HG02885 (cell line): Measurements from ENCODE around the gene KDR.

Experiments
- ATAC-seq: cut with Tn5 transposase; IDR thresholded peaks from one replicate; pipeline ENCODE4 v1.9.1; 2021; ENCODE audit warnings: mild to moderate bottlenecking; ENCODE audit not compliant: unreplicated experiment, poor library complexity

KDR gene

GRCh38 chr4:55082756-55083155 is 42.6 kb downstream of the KDR start:
- ATAC-seq: no peak

- no peak for ATAC-seq
Observed at GRCh38 chr4:55080174-55080865, 45.1 kb downstream of the KDR start.

DNA sequence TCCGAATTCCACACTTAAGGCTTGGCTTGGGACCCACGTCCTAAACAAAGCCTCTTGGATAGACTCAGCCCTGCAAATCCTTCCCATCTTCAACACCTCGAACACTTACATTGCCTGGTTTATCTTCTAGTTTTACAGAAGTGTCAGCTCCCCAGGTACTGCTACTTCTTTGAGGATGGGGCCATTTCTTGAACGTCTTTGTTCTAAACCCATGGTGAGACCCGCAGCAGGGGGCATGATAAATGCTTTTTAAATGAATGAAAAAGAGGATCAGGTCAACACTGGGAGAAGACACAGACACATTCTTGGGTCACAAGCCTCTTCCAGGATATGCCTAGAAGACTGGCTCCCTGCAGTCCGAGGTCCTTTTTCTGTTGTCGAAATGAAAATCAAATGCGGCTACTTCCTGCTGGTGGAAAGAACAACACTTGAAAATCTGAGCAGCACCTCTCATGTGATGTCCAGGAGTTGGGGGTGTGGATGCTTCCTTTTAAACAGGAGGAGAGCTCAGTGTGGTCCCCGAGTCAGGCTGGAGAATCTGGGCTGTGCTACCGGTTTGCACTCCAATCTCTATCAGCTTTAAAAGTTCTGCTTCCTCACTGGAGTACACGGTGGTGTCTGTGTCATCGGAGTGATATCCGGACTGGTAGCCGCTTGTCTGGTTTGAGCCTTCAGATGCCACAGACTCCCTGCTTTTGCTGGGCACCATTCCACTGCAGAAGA is 45.8 kb downstream of the KDR start:
- no peak for ATAC-seq

DNA sequence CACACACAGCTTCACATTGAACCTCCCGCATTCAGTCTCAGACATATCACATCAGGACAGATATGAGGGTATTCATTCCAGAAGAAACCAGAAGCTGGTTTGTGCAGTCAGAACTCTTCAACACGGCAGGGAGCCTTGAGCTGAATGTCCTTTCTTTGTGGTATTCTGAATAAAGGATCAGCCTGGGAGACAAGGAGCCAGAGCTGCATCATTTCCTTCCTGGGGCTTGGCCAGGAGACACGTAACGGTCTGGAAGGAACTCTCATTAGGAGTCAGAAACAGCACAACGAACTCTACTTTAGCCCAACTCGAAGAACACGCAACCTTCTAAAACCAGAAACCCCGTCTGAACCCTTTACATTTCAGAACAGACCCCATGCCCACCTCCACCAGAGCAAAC is 46.4 kb downstream of the KDR start:
- ATAC-seq: no peak

DNA sequence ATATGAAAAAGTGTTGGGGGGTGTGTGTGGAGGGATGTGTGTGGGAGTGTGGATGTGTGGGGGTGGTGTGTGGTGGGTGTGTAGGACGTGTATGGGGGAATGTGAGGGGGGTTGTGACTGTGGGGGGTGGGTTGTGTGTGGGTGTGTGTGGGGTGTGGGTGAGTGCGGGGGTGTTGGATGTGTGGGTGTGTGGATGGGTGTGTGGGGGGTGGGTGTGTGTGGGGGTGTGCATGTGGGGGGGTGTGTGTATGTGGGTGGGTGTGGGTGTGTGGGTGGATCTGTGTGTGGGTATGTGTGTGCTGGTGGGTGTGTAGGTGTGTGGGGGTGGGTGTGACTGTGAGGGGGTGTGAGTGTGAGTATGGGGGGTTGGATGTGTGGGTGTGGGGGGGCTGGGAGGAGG is 47.8 kb downstream of the KDR start:
- no peak for ATAC-seq

DNA sequence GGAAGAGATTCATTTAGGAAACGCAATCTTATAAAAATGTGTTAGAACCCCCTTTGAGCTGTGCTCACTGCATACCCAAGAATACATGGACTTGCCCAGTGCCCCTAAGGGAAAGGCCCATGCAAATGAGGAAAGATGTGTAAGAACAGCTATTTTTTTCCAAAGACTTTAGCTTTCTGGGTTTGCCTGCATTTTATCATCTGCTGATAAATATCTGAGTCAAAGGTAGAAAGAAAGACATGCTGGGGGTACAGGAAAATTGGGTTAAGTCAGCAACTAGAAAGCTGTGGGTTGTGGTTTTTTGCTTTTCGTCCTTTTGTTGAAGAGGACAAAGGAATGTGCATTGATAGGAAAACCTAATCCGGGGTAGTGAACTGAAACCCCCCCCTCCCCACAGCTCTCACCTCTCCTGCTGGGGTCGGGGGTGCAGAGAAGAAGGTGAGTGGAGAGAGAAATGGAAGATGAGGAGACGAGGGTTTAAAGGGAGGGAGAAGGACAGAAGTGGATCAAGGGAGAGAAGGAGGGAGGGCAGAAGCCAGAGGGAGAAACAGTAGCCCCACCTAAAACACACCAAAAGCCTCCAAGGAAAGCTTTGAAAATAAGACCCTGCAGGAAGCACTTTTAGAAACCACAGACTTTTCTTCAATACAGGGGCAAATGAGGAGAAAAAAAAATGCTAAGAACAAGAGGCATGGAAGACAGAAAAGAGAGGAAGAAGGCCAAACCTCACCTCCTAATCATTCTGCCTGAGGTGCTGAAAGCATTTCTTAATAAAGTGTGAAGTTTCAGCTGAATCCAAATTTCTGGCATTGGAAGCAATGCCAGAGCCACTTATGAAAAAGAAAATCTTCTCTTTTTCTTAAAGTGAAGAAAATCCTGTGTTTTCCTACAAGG is 49.3 kb downstream of the KDR start:
- ATAC-seq: no peak

DNA sequence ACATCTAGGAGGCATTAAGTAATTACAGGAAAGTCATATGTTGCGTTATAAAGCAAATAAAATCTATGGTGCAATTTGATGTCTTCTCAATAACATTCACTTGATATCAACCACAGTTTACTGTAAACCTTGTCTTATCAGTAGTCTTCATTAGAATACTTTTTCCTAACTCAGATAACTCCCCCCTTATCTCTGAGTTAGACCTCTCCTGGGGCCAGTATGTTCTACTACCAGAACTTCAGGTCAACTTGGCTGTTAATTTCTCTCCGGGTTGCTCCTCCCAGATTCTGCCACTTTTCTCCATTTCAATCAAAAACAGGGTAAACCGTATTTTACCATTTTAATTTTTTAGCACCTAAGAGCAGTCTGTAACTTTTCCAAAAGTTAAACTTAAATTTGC is 50.0 kb downstream of the KDR start:
- ATAC-seq: no peak

DNA sequence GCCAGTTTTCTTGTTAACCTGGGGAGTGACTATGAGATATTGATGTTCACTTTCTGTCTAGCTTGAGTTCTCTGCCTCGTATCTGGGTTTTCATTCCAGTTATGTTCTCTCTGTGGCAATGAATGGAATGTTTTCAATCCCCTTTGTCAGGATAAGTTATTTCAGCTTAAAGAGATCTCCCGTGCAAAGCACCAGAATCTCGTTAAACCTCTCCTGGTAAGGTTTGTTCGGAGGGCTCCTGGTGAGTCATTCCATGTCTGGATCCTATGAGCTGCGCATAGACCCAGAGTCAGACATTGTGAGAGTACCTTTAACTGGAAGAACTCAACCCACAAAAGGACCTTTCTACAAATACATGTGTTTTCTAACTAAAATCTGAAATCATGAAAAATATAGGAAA is 51.0 kb downstream of the KDR start:
- ATAC-seq: no peak

- ATAC-seq: no peak
Observed at GRCh38 chr4:55071951-55072350, 53.4 kb downstream of the KDR start.

DNA sequence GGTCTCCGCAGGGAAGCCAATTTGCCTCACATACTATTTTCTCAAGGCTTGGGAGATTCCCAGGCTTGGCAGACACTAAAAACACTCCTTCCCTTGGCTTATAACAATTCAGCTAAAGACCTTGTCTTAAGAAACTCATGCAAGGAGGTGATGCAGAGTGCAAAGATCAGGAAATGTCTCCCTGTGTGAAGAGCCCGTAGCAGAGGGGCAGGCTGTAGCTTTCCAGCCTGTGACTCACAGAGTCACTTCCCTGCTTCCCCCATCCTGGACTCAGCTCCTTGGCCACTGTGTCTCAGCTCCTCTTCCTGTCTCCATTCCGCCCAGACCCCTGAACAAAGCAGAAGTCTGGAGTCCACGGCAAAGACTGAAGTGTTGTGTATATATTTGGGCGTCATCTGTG is 56.1 kb downstream of the KDR start:
- no peak for ATAC-seq

DNA sequence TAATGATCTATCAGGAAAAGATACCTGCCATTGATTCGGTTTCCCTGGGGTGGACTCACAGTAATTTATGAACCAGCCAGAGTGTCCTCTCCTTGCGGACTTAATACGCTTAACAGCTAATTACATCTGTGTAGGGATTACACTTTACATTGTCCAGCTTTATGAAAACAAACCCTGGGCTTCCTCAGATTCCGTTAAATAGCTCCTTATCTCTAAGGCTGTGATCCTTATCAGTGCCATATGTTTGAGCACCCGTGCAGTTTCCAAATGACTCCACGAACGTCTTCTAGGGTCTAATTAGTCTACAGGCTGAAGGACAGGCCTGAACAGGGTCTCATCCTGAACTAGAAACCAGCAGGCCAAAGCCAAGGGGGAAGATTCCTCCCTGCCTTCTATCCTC is 56.9 kb downstream of the KDR start:
- ATAC-seq: no peak

DNA sequence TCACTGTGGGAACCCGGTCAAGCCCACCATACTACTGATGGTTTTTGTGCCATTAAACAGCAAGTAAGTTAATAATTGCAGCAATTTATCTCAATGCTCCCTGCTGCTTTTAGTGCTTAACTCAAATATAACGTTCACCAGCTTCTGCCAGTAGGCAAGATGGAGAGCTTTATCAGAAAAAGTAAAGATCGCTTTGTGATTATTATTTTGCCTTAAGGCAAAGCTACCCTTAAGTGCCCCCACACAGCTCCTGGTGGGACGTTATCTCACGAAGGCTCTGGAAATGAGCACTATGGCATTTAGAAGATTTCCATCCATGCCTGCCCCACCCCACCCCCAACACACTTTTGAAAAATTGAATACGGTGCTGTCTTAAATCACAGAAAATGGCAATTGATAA is 59.4 kb downstream of the KDR start:
- no peak for ATAC-seq

DNA sequence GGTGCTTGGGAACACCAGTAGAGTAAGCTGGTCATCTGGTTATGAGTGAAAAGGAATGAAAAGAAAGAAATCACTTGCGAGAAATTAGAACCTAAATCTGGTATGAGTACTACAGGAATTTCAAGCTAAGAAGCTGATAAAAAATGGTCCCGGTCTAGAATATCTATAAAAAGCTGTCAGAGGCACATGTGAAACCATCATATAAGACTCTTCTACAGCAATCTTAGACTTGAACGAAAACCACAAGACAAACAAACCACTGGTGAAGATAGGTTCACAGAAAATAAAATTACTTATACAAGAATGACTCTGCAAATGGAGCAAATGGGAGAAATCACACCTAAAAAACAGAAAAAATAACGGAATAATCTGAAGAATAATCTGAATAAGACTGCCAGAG is 69.9 kb downstream of the KDR start:
- ATAC-seq: no peak

DNA sequence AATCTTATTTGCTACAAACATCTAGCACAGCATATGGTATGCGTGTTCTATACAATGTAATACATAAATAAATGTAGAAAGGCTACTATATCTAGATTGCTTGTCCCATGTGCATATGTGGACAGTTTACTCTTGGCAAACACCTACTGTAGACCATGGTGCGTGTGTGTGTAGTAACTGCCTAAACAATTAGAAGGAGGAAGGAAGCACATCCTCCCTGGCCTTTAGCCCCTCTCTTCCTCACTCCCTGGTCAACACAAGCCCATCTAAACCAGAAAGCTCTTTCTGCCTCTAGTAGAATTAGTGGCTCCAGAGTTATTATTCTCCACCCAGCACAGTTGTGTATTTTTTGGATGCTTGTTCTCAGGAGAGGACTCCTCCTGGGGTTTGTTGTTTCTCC is 73.9 kb downstream of the KDR start:
- ATAC-seq: no peak

GRCh38 chr4:55050418-55050950 is 74.9 kb downstream of the KDR start:
- no peak for ATAC-seq

DNA sequence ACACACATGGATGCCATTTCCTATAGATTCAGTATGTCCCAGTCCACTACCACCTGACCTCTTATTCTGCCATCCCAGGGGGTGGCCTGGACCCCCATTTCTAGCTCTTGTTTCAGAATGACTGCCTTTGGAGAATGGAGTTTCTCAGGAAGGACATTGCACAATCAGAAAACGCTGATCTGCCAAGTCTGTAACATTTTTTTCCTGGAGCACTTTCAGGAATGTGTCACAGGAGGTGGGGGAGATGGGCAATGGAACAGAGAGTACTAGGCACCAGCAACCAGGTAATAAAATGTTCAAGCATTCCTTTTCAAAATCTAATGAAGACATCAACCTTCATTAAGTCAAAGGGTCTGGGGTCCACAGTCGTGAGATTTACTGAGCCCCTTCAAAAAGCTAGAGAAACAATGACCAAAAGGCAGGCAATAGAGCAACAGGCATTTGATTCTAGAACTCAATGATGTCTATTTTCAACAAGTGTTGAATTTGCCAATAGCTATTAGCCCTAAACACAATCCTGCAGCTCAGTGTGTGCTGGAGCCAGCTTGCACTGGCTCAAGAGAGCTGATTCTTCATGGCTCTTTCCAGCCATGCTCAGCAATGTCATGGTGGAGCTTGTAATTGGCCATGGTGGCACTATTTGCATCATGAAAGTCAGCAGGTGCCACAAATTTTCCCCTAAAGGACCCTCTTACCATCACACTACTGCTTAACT is 87.1 kb downstream of the KDR start:
- ATAC-seq: no peak

DNA sequence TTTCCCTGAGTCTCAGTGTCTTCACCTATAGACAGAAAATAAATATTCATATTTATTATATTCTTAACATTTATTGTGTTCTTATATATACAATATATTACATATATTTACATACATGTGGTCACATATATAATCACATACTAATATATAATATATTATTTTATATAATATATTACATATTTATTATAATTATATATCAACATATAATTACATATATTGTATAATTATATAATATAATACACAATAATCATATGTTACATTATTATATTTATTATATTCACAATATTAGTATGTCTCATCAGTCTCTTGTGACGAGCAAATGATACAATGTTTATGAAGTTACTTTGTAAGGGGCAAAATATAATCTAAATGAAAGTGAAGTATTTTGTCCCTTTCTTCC is 87.7 kb downstream of the KDR start:
- ATAC-seq: no peak

DNA sequence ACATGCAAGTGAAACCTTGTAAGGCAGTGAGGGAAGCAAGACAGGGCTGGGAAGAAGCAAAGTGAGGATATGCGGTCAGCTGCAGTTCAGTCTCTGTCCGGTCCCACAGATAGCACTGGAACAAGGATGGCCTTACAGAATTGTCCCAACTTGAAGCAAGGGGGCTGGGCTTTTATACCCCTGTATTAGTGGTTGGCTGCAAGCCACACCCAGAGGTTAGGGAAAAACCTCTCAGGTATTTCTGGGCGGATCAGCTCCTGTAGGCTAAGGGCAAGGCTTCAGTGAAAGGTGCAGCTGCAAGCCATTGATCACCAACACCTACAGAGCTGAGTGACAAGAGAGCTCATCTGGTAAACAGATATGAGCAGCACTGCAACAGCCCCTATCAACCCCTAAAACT is 89.0 kb downstream of the KDR start:
- ATAC-seq: no peak

- ATAC-seq: no peak
Observed at GRCh38 chr4:55035892-55036291, 89.5 kb downstream of the KDR start.

DNA sequence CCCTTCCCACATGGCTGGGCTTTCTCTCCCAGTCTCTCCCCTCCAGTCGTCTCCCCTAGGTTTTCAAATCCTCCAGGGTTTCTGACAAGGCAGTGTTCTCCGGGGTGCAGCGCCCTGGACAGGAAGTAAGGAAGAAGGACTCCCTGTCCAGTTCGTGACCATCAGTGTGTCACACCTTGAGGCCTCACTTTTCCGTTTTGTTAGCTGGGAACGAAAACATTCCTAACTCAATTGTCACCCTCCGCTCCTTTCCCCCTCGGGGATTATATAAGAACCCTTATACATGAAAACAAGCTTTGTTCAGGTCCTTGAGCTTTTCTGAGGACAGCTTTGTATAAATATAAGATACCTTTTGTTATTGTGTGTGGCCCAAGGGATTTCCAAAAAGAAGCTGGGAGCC is 92.1 kb downstream of the KDR start:
- ATAC-seq: no peak
